ENCODE measurements around the gene TMEM260. TPM values are rescaled to one million over a fixed set of nuclear protein-coding genes. Genes with fewer than 3 reads are reported as not detected.

TMEM260 gene
- total and polyA plus RNA-seq, 2 donors (not counting 3 experiments of a cell fraction or from before 2014, with no cell fraction given), result 9.1 to 16.2 TPM

DNA sequence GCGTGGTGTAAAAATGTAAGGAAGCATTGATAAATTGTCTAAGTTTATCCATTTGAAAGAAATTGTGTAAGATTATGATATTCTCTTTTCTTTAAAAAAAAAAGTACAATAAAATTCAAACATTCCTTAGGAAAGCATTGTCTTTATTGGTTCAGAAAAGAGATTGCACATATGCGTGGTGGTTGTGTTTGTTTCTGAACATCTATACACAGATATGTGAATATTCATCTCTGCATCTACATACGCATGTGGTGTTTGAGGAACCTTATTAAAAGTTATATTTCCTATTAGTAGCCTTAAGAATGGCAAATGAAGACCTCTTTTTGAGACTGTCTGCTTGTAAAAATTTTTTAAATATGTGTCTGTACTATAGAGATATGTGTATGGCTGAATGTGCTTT is 69.8 kb downstream of the TMEM260 start:
- FAIRE-seq, result no peak
- POLR2A ChIA-PET, result no interaction called here
- H3K9ac ChIP-seq (replicated peaks; ENCODE audit: extremely low read depth, insufficient read depth, low read length), result no peak overlapping the region

More for the DNA sequence above, 69.8 kb downstream of the TMEM260 start:
- H3K4me2 ChIP-seq (ENCODE audit: insufficient read depth, low read length), result no peak overlapping the region
- no peak for TF ChIP-seq JUN (IDR thresholded peaks at IDR 0.05; ENCODE audit: borderline replicate concordance, insufficient read depth, insufficient read length, low read depth)
- TF ChIP-seq FOS (IDR thresholded peaks at IDR 0.05; ENCODE audit: borderline replicate concordance, insufficient read depth, low read length), result no peak
- TF ChIP-seq GATA2 (IDR thresholded peaks at IDR 0.05; ENCODE audit: insufficient read depth, insufficient read length, low read depth, low read length), result no peak
- TF ChIP-seq, protein P1, sequence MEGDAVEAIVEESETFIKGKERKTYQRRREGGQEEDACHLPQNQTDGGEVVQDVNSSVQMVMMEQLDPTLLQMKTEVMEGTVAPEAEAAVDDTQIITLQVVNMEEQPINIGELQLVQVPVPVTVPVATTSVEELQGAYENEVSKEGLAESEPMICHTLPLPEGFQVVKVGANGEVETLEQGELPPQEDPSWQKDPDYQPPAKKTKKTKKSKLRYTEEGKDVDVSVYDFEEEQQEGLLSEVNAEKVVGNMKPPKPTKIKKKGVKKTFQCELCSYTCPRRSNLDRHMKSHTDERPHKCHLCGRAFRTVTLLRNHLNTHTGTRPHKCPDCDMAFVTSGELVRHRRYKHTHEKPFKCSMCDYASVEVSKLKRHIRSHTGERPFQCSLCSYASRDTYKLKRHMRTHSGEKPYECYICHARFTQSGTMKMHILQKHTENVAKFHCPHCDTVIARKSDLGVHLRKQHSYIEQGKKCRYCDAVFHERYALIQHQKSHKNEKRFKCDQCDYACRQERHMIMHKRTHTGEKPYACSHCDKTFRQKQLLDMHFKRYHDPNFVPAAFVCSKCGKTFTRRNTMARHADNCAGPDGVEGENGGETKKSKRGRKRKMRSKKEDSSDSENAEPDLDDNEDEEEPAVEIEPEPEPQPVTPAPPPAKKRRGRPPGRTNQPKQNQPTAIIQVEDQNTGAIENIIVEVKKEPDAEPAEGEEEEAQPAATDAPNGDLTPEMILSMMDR (IDR thresholded peaks at IDR 0.05; ENCODE audit: extremely low read depth in 1 of 2, insufficient read depth in 1 of 2, low read depth in 1 of 2, low read length in 2 of 2), result no peak
- no peak for TF ChIP-seq EZH2 (IDR thresholded peaks at IDR 0.05; ENCODE audit: borderline replicate concordance, low read depth, low read length, severe bottlenecking)
- TF ChIP-seq MYC (IDR thresholded peaks at IDR 0.05; ENCODE audit: low read depth, low read length), result no peak
- TF ChIP-seq, protein P2, sequence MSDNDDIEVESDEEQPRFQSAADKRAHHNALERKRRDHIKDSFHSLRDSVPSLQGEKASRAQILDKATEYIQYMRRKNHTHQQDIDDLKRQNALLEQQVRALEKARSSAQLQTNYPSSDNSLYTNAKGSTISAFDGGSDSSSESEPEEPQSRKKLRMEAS (IDR thresholded peaks at IDR 0.05; ENCODE audit: insufficient read depth, insufficient read length), result no peak
- H3K9me1 ChIP-seq (replicated peaks; ENCODE audit: control insufficient read depth, extremely low read depth, insufficient read depth, low read length), result no peaks in the 10 kb centered on the region
- DNase-seq (ENCODE audit: low read depth, low spot score), result no peak
- H4K20me1 ChIP-seq (replicated peaks; ENCODE audit: control insufficient read depth, extremely low read depth, insufficient read depth, low read length), result no peaks in the 10 kb centered on the region
- intact Hi-C loops (cut with micrococcal nuclease) (no loop called here), dilution Hi-C loops (cut with MboI; ENCODE audit: extremely low pct_ligation_motif_present, low sequenced_read_pairs) (no loop called here)
- H2AFZ ChIP-seq (ENCODE audit: low read depth, low read length), result no peak overlapping the region
- H3K4me3 ChIP-seq (replicated peaks in 1 of 3; ENCODE audit: insufficient read depth in 1 of 3, low read depth in 1 of 3, low read length in 3 of 3), result no peak overlapping the region
- H3K9me3 ChIP-seq (replicated peaks; ENCODE audit: control insufficient read depth, insufficient read depth, low read length), result no peaks in the 10 kb centered on the region
- H3K27me3 ChIP-seq (ENCODE audit: control insufficient read depth in 2 of 2, insufficient read depth in 2 of 2, low read length in 2 of 2), result no peaks in the 10 kb centered on the region
- no TSS peak for BruUV-seq (replicated peaks)
- H3K79me2 ChIP-seq (ENCODE audit: control insufficient read depth, insufficient read depth, low read length), result no peaks in the 10 kb centered on the region
- H3K27ac ChIP-seq (ENCODE audit: insufficient read depth, low read depth, low read length), result no peak overlapping the region
- CTCF ChIA-PET, result interaction anchor here (1.0 kb wide), 1 partner anchor 10 kb away, joined by 5 read pairs; no protein-coding TSS in a partner anchor
- peaks cover 0 to 2% of the 10 kb centered on the region in 2 experiments for H3K36me3 ChIP-seq (ENCODE audit: control insufficient read depth in 2 of 2, extremely low read depth in 1 of 2, insufficient read depth in 2 of 2, low read length in 2 of 2)
- no peaks in the 10 kb centered on the region for H3K4me1 ChIP-seq (ENCODE audit: control insufficient read depth, extremely low read depth, insufficient read depth, low read length)
